HL-60 (cell line): ENCODE data around the gene OXLD1.

ENCODE experiments used
- CTCF ChIP-seq: IDR thresholded peaks from one replicate; pipeline ENCODE4 v1.5.1; 2011; ENCODE audit warnings: low read length, control low read depth, inconsistent platforms; ENCODE audit not compliant: insufficient read depth
- GABPA ChIP-seq: IDR thresholded peaks from 2 replicates; pipeline ENCODE4 v1.6.1; 2012; ENCODE audit warnings: low read depth
- POLR2AphosphoS5 ChIP-seq: IDR thresholded peaks from 2 replicates; pipeline ENCODE4 v1.6.1; 2012; ENCODE audit warnings: low read depth

GRCh38 chr17:81656835-81657234, 9.6 kb downstream of the OXLD1 start:
- TF ChIP-seq GABPA (no peak), CTCF (no peak), POLR2AphosphoS5 (no peak)
